IPS-NIHi7 (cell line): Measurements from ENCODE around the gene CORIN.

ENCODE experiments used
- DNase-seq: peaks from one replicate; pipeline ENCODE4 v3.0.0; 2012; ENCODE audit warnings: mixed read lengths; ENCODE audit errors: extremely low spot score

Gene CORIN

DNA sequence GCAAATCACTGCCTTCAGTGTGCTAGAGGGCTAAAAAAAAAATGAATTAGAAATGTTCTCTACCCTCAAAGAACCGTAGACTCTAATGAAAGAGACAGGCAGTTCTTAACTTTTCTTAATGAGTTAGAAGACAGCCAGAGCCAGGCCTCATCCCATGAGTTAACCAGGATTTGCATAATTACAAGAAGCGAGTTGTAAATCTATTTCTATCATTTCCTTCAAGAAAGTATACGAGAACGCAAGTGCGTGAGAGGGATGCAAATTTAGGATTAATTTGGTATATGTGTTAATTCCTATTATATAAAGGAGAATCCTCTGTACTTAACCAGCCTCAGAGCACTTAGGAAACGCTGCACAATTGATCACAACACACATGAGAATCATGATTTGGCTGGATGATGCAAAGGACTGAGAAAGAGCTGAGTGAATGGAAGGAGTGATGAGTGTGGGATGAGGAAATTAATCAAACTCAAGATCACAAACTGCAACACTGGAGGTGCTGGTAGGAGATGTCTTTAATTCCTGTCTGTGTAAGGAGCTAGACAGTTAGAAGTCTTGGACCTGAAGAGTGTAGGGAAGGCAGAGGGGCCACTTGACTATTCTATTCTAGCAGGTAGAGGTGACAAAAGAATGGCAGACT lies 195.6 kb downstream of the CORIN start:
- DNase-seq, result no peak

DNA sequence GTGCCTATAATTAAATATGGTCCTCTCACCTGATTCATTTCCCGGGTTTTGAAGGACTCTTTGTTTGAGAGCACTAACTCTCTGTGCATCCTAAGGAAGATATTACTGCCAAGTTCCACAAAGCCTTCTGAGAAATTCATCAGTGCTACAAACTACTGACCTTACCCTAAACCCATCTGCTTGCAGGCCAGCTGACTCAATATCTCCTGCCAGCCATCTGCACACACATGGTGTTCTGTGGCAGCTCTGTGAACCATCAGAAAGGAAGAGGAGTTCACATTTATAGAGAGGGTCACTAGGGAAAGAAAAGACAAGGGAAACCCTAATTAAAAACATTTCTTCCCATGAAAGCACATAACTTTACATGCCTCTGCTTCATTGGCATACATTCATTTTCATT lies 196.1 kb downstream of the CORIN start:
- DNase-seq, result no peak

DNA sequence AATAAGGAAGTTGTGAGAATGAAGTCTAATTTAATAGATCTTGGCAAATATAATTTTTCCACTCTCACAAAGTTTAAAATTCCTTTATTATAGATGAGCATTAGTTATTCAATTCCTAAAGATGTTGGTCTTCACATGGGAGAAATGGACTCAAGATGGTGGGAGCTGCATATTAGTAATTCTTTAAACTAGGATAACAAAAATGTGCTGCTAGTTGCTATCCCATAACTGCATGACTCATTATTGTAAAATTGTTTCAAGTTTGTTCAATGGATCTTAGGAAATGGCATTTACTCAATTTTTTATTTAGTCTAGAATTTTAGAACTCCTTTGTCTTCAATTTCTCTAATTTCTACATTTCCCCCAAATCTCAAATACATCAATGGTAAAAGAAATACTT lies 197.0 kb downstream of the CORIN start:
- DNase-seq, result no peak

DNA sequence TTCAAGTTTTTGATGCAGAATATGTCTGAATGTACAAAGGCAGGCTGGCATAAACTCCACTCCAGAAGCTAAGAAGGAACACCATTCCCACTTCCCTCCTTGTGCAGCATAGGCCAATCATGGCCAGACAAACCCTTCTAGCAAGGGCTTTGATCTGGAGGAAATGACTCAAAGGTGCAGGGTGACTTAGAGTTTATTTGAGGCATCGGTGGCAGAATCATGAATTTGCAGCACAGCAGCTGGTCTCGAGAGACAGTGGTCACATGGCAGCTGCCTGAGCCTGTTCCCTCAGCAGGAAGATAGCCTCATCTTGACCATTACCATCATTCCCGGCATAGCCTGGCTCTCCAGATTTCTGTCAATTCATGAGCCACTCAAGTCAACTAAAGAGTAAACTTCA lies 198.3 kb downstream of the CORIN start:
- DNase-seq, result no peak

DNA sequence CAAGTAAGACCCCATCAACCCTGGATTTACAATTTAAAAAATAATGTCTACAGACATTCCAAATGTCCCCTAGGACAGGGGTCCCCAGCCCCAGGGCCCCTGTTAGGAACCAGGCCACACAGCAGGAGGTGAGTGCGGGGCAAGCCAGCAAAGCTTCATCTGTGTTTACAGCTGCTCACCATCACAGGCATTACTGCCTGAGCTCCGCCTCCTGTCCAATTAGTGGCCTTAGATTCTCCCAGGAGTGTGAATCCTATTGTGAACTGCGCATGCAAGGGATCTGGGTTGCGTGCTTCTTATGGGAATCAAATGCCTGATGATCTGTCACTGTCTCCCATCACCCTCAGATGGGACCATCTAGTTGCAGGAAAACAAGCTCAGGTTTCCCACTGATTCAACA lies 206.7 kb downstream of the CORIN start:
- DNase-seq, result no peak

DNA sequence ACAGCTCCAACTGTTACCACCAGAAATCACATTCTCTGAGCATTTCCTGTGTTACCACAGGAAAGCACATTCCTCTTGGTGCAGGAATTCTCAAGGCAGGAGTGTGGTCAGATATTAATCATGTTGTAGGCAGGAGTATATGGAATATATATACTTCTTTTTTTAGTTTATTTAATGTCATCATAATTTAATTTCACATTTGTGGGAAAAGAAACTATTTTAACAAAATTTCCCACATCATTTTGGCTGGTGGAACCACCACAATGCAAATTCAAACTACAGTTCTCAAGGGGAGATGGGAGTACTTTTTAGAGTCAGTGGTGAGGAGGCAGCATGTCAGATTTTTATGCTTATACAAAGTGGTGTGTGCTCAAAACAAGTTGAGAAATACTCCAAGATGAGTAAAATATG lies 213.8 kb downstream of the CORIN start:
- DNase-seq, result no peak

DNA sequence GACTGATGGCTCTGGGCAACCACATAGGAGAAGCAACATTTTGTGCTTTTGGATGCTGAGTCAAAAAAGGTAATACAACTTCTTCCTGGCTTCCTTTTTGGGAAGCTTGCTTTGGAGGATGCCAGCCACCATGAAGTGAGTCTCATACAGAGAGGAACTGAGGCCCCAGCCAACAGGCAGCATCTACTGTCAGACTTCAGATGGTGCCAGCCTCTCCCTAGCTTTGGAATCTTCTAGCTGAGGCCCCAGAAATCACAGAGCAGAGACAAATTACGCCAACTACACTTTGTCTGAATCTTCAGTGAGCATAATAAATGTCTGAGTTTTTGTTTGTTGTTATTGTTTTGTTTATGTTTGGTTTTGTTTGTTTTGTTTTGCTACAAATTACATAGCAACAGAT lies 216.7 kb downstream of the CORIN start:
- no peak for DNase-seq

DNA sequence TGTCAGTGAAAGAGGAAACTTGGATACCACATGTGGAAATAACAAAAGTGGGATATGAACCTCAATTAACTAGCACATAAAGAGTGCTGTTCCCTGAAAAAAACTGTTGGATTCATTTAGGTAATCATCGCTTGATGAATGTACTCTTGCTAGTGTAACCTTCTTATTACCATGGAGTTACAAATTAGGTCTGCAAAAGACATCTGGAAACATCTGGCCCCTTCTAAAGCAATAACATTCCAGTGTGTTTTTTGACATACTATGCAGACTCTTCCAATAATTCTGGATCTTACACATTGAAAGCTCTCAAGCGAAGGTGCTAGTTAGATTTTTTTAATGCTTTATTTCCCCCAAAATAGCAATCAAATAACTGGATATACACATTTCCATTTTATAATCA lies 218.2 kb downstream of the CORIN start:
- no peak for DNase-seq

DNA sequence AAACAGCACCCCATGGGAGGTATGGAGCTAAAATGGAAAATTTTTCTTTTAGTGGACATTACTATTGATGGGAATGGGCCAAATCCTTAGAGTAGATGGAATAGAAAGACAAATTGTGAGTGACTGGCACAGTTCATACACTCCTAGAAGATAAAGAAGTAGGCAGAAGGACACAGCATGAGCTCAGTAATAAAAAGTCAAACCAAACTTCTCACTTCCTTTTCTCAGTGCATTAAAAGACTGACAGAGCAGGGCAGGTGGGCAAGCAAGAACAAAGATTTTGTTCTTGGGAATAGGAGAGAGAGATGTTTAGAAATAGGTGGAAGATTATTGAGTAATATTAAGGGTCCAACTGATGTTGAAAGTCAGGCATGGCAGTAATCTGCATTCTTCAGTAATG lies 220.3 kb downstream of the CORIN start:
- DNase-seq, result no peak

DNA sequence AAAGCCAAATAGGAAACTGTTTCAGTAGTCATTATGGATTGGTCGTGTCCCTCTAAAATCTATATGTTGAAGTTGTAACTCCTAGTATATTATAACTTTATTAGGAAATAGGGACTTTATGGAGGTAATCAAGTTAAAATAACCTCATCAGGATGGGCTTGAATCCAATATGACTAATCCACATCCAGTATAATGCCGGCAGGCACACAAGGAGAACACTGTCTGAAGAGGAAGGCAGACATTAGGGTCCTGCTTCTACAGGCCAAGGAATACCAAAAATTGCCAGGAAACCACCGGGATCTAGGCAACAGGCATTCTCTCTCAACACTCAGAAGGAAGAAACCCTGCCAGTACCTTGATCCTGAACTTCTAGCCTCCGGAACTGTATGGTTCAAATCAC lies 222.5 kb downstream of the CORIN start:
- no peak for DNase-seq

DNA sequence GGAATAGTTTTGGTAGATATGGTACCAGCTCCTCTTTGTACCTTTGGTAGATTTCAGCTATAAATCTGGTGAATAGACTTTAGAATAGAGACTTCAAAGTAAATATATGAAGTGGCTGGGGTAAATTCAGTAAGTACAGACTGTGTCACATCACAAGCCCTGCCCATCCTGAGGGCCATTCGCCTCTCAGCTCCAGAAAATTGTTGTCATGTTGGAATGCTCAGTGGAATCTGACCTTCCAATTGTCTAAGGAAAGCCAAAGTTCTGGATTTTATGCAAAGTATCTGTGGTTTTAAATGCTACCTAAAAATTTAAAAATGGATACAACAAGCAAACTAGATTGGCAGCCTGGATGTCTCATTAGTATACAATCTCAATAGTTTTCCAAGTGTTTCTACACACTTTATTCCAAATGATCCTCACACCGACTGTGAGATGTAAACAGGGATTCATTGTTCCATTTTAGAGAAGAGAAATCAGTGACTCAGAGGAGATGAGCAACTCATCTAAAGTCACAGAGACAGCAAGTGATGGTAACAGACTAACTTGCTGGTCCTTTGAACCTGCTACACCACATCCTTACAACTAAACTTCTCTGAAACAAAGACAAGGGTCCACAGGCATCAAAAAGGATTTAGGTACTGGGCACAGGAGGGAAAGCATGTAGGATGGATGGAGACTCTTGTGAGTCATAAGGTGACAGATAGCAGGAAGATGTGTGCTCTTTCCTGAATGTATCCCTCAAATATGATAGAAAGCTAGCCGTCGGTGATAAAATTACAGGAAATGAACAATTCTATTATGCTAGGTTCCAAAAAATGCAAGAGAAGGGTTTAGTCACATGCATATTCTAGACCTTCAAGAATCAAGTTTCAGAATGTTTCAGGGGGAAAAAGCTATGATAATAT lies 225.5 kb downstream of the CORIN start:
- DNase-seq, result no peak

DNA sequence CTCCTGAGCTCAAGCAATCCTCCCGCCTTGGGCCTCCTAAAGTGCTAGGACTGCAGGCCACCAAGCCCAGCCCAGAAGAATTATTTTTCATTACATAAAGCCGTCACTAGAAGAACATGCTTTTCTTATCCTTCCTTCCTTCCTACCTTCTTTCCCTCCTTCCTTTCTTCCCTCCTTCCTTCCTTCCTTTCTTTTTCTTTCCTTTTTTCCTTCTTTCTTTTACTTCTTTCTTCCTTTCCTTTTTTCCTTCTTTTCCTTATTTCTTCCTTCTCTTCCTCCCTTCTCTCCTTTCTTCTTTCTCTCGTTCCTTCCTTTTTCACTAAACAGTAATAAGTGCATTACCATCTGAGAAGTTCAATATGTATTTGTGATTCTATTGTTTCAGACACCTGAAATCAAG lies 231.4 kb downstream of the CORIN start:
- no peak for DNase-seq

DNA sequence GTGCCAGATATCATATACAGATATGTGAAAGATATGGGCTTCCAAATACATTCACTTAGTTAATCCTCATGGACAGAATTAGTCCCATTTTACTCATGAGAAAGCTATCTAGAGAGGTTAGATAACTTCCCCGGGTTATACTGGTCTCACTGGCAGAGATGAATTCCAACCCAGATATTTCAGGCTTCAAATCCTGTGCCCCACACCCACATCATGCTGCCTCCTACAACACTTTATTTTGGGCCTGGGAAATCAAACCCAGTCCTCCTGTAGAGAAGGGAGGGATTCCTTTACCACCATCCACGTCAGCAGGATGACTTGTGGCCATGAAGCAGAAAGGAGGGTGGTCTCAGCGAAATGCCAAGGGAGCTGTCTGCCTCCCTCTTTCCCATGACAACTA lies 239.0 kb downstream of the CORIN start:
- DNase-seq, result no peak

DNA sequence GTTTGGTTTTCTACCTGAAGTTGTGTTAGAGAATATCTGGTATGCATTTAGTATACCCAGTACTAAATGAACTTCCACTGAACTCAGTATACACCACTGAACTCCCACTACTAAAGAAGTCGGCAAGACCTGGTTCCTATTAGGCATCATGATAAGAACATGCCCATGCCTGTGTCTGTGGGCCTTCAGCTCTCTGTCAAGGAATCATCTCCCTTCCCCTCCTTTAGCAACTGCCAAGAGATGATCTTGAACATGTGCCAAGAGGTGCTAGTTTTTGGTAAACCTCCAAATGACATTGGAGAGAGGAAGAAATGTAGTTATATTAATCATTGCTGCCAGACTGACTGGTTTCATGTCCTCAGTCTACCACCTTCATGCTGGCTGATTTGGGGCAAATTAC lies 239.5 kb downstream of the CORIN start:
- no peak for DNase-seq

DNA sequence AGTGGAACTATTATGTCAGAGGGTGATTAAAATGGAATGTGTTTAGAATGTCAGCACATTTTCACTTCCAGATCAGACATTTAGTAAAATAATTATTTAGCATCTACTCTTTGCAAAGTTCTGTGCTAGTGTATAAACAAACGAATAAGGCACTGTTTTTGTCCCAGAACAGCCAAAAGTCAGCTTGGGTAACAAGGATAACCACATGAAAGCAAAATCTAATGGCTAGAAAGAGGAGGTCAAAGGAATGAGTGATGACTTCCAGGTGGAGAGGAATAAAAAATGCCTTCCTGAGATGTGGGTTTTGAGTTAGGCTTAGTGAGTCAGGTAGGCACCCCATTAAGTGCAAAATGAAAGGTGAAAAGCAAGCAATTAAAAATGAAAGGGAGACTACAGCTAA lies 240.2 kb downstream of the CORIN start:
- no peak for DNase-seq

DNA sequence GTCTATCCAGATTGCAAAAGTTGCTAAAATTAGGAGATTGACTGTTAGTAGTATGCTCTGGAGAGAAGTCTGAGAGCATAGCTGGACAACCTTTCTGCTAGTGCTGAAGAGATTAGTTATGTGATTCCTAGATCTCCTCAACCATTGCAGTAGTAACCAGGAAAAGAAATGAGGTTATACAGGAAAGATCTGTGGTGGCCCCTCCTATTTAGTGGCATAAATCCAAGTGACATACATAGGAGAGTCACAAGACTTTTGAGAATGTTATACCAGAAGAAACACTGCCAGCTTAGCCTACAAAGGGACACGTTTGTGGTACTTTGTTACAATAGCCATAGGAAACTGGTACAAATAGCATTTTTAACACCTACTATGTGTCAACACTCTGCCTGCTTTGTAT lies 247.5 kb downstream of the CORIN start:
- DNase-seq, result no peak

DNA sequence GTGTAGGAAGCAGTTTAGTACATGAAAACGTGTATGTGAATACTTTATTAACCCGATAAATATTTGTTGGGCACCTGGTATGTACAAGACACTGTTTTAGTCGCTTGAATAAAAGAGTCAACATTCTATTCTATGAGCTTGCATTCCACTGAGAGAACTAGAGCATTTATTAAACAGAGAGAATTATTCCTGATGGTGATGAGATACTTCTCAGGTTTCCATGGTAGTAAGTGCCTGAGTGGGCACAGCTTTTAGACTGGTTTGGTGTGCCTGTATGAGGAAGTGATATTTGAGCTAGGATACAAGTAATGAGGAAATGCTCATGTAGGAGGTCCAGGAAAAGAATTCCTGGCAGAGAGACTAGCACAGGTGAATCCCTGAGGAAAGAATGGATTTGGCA lies 258.6 kb downstream of the CORIN start:
- DNase-seq, result no peak

DNA sequence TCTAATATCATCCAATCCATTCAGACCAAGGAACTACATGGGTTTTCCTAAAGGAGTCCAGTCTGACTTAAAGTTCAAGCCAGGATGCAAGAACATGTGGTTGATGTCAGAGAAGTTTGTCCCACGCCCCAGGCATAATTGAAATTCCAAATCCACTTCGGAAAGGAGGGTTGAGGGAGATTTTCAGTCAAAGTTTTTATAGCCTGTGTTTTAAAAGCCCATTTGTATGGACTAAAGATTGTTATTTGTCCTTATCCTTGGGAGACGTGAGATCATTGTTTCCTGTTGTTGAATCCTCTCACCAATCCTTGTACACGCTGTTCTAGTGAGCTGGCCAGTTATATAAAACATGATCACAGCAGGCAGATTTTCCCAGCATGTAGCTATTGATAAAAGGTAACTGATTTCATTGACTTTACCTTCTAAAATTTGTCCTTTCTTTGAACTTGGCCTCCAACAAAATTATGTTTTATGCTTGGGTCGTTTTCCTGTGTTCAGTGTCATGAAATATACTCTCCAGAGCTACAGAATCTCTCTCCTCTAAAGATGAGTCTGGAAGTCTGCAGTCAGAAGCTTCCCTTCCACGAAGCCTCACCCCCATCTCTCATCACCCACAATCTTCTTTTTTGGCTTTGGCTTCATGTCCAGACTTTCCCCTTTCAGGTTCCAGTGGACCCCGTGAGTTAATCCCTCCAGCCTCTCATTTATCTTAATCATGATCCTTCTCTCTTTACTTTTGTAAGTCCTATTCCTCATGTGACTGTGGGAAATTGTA lies 259.9 kb downstream of the CORIN start:
- no peak for DNase-seq

DNA sequence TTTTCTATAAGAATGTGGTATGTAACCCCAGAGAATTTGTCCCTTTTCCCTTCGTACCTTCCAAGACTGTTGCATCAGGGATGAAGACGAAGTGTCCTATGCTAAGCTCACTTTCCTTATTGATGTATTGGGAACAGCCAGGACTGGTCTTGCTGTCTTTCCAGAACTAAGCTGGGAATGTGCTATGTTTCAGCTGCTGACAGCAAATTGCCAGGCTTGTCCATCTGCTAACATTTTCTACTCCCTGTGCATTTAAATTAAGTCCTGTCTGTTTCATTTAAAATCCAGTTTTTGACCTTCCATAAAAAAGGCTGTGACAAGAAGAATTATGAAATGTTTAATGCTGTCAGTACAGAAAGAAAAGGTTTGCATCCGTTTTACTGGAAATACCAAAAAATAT lies 264.9 kb downstream of the CORIN start:
- no peak for DNase-seq

DNA sequence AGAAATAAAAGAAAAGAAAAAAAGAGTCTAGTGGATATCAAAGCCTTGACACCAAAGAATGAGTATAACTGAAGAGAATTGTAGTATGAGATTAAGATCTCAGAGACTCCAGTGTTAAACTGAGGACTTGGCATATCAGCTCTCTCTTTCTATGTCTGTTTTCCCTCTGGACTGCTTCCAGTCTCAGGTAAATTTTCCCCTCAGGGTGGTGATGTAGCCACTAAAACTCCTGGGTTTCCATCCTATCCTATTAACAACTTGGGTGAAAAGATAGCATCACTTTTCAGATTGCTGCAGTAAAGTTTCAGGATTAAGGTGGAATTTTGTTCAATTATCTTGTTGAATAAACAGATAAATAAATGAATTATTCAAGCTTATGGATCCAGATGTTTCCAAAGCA lies 267.1 kb downstream of the CORIN start:
- DNase-seq, result no peak

DNA sequence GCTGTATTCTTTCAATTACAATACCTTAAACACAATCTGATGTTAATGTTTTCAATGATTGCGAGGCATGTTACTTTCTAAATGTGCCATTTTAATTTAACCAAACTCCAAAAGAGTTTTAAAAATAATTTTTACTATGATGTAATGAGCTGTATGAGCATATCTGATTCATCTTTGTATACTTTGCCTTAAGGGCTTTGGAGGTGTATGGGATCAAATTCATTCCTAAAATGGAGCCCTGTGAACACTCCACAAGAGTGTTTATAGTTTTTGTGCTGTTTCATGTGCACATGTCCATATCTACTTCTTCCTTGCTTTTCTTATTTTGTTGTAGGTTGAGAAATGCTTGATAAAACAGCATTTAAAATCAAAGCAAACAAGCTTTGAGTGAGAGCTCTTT lies 270.4 kb downstream of the CORIN start:
- no peak for DNase-seq

DNA sequence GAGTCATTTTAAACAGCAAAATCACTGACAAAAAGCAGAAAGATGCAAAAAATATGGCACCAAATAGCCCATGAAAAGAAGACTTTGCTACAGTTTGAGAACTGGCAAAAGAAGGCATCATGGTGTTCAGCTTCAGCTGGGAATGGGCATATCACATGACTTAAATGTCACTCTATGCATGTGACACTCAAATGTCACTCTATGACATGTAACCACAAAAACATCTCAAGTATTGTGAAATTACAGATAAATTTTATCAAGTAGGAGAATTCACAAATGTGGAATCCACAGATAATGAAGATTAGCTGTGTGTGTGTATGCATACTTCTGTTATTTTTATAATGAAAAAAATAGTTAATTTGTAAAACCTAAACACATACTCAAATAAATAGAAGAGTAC lies 270.9 kb downstream of the CORIN start:
- DNase-seq, result no peak

DNA sequence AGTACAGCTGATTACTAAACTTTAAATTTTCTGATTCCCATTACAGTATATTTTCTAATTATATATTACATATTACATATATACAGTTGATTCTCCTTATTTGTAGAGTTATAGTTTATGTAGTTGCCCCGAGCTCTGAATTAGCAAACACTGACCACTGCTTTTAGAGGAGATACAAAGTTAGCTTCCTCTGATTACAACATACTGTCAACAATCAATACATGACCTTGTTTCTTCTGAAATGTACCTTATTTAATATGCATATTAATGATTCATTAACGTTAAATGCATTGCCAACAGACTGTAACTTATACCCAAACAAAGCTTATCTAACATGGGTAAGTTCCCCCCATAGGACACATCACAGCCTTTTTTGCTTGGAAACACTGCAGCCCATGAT lies 271.3 kb downstream of the CORIN start:
- DNase-seq, result no peak
